Esophagus squamous epithelium (tissue), 5 donors: ENCODE data around the gene CFC1. TPM values are rescaled to one million over a fixed set of nuclear protein-coding genes. Genes with fewer than 3 reads are reported as not detected.
"Not testable (repeated sequence)": the region's sequence is repeated elsewhere in the genome, so short reads cannot be mapped to it uniquely, and the experiment has no call there.

ENCODE experiments used
- DNase-seq: peaks from one replicate; lab custom pipeline; 2025; lab: John Stamatoyannopoulos, UW
- H3K27ac ChIP-seq, 4 donors: fragments of 200-600 bp; sonication (generic); one replicate each; pipeline ENCODE4 v1.5.1; 2016 to 2019; ENCODE audit warnings: mild to moderate bottlenecking in 1 of 4
- H3K27me3 ChIP-seq, 4 donors: fragments of 200-600 bp; sonication (generic); 1 replicate in 3 of 4; 2 replicates in 1 of 4; pipeline versions ENCODE4 v1.5.1 to v1.6.0; 2017 to 2021; ENCODE audit warnings: antibody characterized with exemption in 1 of 4
- H3K36me3 ChIP-seq, 3 donors: fragments of 200-600 bp; sonication (generic); one replicate each; pipeline ENCODE4 v1.5.1; 2016 to 2019
- H3K4me1 ChIP-seq, 3 donors: fragments of 200-600 bp; sonication (generic); one replicate each; pipeline ENCODE4 v1.5.1; 2017 to 2019
- H3K4me3 ChIP-seq, 4 donors: fragments of 200-600 bp; sonication (generic); 1 replicate in 3 of 4; 2 replicates in 1 of 4; pipeline ENCODE4 v1.5.1; 2016 to 2019; ENCODE audit warnings: mild to moderate bottlenecking in 2 of 4, moderate library complexity in 1 of 4
- H3K9me3 ChIP-seq, 3 donors: fragments of 200-600 bp; sonication (generic); one replicate each; pipeline ENCODE4 v1.5.1; 2016 to 2019
- WGBS, 2 donors: methylation state at CpG; one replicate each; pipeline ENCODE4 v1.1.5; 2018; 5-methylcytosine and 5-hydroxymethylcytosine counted together
- intact Hi-C: fragments of 100-400 bp; cut with DNase I; formaldehyde crosslinking; loops from one replicate; pipeline ENCODE4 v1.15.0; 2022
- total RNA-seq, 4 donors: library from RNA; depleted of rRNA; stranded (reverse); fragments of >200 nt; gene quantifications; one replicate each; pipeline ENCODE4 v1.1.0, GENCODE V29; 2016
- donor health status: DM: yes; HTN: yes; CAD: no.

CFC1 gene
- total RNA-seq, 4 donors from 2014 or later = not detected

DNA sequence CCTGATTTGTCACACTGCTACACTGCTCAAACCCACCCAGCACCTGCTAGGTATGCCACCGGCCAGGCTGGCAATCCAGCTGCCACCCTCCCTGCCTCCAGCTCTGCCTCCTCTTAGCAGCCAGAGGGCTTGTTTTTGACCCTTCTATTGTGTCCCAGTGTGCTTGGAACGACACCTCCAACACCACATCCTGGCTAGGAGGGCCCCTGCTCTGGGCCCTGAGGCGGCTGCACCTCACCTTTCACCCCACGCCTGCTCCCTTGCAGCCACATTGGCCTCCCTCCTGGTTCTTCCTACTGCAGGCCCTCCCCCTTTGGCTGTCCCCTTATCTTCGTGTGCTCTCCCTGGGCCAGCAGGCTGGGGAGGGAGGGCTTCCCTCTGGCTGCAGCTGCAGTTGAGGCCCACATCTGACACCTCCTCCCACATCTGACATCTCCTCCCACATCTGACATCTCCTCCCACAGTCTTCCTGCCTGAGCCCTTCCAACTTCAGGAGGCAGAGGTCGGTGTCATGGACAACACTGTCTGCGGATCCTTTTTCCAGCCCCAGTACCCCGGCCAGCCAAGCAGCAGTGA, 23.1 kb downstream of the CFC1 start:
- DNase-seq, H3K9me3 ChIP-seq, H3K4me1 ChIP-seq, intact Hi-C loops, H3K36me3 ChIP-seq, H3K27ac ChIP-seq, H3K4me3 ChIP-seq, H3K27me3 ChIP-seq: not testable (repeated sequence)
- no CpG with 5 or more reads among the region's 8 CpGs for WGBS, 2 donors

DNA sequence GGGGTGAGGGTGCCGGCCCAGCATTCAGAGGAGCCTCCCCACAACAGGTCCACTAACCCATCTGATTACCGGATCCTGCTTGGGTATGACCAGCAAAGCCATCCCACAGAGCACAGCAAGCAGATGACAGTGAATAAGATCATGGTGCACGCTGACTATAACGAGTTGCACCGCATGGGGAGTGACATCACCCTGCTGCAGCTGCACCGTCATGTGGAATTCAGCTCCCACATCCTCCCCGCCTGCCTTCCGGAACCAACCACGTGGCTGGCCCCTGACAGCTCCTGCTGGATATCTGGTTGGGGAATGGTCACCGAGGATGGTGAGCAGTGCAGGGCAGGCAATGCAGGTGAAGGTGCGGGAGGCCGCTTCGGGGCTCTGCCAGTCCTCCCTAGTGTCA, 25.1 kb downstream of the CFC1 start:
- DNase-seq, H3K4me3 ChIP-seq: not testable (repeated sequence)
- WGBS, 2 donors = no CpG with 5 or more reads among the region's 13 CpGs

DNA sequence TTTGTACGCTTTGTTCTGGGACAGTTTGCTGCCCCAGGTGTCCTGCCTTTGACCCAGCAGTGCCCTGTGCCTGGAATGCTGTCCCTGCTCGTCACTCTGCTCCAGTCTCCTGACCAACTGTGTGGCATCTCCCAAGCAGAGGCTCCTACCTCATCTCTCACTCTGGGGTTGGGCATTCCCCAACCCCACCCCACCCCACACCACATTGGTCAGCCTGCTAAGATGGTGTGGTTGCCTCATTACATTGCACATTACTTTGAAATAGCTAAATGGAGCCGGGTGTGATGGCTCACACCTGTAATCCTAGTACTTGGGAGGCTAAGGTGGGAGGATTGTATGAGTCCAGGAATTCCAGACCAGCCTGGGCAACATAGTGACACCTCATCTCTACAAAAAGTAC, 27.4 kb downstream of the CFC1 start:
- H3K4me1 ChIP-seq, H3K36me3 ChIP-seq, H3K27me3 ChIP-seq, H3K4me3 ChIP-seq, intact Hi-C loops, DNase-seq, H3K27ac ChIP-seq, H3K9me3 ChIP-seq: not testable (repeated sequence)
- no CpG with 5 or more reads among the region's 3 CpGs for WGBS, 2 donors

More for the DNA sequence above, 25.1 kb downstream of the CFC1 start:
- H3K27me3 ChIP-seq, H3K4me1 ChIP-seq, H3K9me3 ChIP-seq, intact Hi-C loops, H3K27ac ChIP-seq, H3K36me3 ChIP-seq: not testable (repeated sequence)

DNA sequence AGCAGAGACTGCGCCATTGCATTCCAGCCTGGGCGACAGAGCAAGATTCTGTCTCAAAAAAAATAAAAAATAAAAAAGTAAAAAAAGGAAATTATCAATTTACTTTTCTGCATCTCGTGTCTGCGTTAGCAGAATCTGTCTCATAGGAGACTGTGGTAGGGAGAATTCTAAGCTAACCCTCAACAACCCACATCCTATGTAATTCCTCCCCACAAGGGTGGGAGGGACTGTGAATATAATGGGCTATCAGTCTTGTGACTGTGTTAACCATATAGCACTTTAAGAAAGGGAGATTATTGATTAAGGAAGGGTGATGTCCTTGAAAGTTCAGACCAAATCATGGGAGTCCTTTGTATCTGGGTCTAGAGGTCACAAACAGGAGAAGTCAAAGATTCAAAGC, 33.2 kb downstream of the CFC1 start:
- intact Hi-C loops = not testable (repeated sequence)

DNA sequence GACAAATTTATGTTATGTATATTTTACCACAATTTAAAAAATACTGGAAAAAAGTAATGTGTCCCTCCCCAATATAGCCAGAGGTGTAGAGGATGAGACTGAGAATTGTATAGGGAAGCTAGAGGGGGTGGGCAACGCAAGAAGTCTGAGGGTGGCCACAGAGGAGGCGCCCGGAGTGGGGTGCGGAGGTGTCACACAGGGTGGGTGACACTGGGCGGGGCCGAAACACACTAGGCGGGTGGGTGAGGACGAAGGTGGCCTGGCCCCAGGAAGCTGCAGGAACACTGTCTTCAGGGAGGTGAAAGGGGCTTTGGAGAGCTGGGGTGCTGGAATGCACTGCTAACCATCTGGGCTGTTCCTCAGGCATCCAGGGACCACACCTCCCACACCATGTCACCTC, 42.9 kb downstream of the CFC1 start:
- H3K4me3 ChIP-seq, H3K9me3 ChIP-seq, H3K36me3 ChIP-seq, H3K27ac ChIP-seq, H3K4me1 ChIP-seq, DNase-seq, H3K27me3 ChIP-seq, intact Hi-C loops: not testable (repeated sequence)
- WGBS, 2 donors = no CpG with 5 or more reads among the region's 8 CpGs

More for the DNA sequence above, 33.2 kb downstream of the CFC1 start:
- DNase-seq, H3K27ac ChIP-seq, H3K4me1 ChIP-seq, H3K27me3 ChIP-seq, H3K4me3 ChIP-seq, H3K36me3 ChIP-seq, H3K9me3 ChIP-seq: not testable (repeated sequence)
- whole genome bisulfite sequencing, 2 donors = no CpG with 5 or more reads among the region's 4 CpGs

DNA sequence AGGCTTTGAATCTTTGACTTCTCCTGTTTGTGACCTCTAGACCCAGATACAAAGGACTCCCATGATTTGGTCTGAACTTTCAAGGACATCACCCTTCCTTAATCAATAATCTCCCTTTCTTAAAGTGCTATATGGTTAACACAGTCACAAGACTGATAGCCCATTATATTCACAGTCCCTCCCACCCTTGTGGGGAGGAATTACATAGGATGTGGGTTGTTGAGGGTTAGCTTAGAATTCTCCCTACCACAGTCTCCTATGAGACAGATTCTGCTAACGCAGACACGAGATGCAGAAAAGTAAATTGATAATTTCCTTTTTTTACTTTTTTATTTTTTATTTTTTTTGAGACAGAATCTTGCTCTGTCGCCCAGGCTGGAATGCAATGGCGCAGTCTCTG, 45.2 kb downstream of the CFC1 start:
- H3K4me3 ChIP-seq, H3K4me1 ChIP-seq, H3K27ac ChIP-seq, intact Hi-C loops, DNase-seq, H3K36me3 ChIP-seq, H3K9me3 ChIP-seq, H3K27me3 ChIP-seq: not testable (repeated sequence)
- WGBS, 2 donors = no CpG with 5 or more reads among the region's 4 CpGs

DNA sequence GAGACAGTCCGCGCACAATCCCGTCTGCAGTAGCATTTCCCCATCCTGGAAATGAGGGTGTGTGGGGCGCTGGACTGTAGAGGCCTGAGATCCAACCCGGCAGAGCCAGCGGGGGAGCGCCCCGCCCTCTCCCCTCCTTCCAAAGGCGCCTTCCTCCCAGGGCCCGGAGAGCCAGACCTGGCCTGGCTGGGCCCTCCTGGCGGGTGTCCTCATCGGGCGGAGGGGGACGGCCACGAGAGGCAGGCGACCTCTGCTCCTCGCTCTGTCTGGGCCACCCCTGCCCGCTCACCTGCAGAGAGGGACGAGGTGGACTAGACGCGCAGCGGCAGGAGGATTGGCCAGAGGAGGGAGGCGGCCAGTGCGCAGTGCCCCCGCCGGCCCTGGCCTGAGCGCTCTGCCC, 49.9 kb downstream of the CFC1 start:
- H3K27me3 ChIP-seq, H3K4me3 ChIP-seq, H3K27ac ChIP-seq, intact Hi-C loops, DNase-seq, H3K9me3 ChIP-seq, H3K36me3 ChIP-seq, H3K4me1 ChIP-seq: not testable (repeated sequence)
- WGBS, 2 donors = no CpG with 5 or more reads among the region's 27 CpGs

DNA sequence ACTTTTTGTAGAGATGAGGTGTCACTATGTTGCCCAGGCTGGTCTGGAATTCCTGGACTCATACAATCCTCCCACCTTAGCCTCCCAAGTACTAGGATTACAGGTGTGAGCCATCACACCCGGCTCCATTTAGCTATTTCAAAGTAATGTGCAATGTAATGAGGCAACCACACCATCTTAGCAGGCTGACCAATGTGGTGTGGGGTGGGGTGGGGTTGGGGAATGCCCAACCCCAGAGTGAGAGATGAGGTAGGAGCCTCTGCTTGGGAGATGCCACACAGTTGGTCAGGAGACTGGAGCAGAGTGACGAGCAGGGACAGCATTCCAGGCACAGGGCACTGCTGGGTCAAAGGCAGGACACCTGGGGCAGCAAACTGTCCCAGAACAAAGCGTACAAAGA, 51.0 kb downstream of the CFC1 start:
- H3K36me3 ChIP-seq, H3K4me1 ChIP-seq, H3K27ac ChIP-seq, intact Hi-C loops, H3K27me3 ChIP-seq, DNase-seq, H3K4me3 ChIP-seq, H3K9me3 ChIP-seq: not testable (repeated sequence)
- WGBS, 2 donors = no CpG with 5 or more reads among the region's 3 CpGs

DNA sequence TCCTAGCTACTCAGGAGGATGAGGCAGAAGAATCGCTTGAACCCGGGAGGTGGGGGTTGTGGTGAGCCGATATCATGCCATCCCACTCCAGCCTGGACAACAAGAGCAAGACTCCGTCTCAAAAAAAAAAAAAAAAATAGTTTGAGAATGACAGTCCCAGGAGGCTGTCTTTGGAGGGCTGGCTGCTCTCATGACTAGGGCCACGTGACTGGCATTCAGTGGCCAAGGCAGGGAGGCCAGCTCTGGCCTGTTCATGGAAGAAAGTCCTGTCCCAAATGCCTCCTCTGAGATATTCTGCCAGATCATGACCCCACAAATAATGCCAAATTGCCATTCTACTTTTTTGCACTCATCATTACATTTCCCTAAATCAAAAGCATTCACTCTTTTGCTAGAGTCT, 54.4 kb downstream of the CFC1 start:
- DNase-seq, intact Hi-C loops, H3K27ac ChIP-seq, H3K27me3 ChIP-seq, H3K9me3 ChIP-seq, H3K36me3 ChIP-seq, H3K4me1 ChIP-seq, H3K4me3 ChIP-seq: not testable (repeated sequence)
- WGBS, 2 donors = no CpG with 5 or more reads among the region's 5 CpGs

DNA sequence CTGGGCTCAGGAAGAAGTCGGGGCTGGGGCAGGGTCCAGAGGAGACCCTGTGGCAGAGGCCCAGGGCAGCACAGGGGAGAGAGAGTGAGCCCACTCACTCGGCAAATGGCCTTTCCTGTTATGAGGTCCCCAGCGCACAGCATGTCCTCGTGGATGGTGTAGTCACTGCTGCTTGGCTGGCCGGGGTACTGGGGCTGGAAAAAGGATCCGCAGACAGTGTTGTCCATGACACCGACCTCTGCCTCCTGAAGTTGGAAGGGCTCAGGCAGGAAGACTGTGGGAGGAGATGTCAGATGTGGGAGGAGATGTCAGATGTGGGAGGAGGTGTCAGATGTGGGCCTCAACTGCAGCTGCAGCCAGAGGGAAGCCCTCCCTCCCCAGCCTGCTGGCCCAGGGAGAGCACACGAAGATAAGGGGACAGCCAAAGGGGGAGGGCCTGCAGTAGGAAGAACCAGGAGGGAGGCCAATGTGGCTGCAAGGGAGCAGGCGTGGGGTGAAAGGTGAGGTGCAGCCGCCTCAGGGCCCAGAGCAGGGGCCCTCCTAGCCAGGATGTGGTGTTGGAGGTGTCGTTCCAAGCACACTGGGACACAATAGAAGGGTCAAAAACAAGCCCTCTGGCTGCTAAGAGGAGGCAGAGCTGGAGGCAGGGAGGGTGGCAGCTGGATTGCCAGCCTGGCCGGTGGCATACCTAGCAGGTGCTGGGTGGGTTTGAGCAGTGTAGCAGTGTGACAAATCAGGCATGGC, 55.4 kb downstream of the CFC1 start:
- H3K4me3 ChIP-seq, DNase-seq, H3K9me3 ChIP-seq, H3K27me3 ChIP-seq, H3K27ac ChIP-seq, H3K4me1 ChIP-seq, H3K36me3 ChIP-seq, intact Hi-C loops: not testable (repeated sequence)
- no CpG with 5 or more reads among the region's 12 CpGs for WGBS, 2 donors

DNA sequence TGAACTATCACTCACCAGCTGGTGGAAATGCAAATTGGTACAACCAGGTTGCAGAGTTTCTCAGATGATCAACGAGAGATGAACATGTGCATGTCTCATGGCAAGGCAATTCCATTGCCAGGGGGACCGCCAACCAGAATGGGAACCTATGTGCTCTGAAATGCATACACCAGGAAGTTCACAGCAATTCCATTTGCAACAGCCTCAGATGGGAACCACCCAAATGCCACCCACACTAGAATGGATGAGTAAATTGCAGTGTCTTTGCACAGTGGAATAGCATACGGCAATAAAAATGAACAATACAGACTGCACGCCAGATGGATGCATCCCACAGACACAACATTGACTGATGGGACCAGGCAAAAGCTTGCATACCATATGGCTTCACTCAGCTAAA, 56.6 kb downstream of the CFC1 start:
- no CpG with 5 or more reads among the region's 4 CpGs for WGBS, 2 donors
- H3K27ac ChIP-seq, intact Hi-C loops: not testable (repeated sequence)

More for the DNA sequence above, 56.6 kb downstream of the CFC1 start:
- H3K9me3 ChIP-seq, DNase-seq, H3K27me3 ChIP-seq, H3K4me1 ChIP-seq, H3K36me3 ChIP-seq, H3K4me3 ChIP-seq: not testable (repeated sequence)
